ENCODE data around the gene HAT1.
"Not testable (repeated sequence)": the region's sequence is repeated elsewhere in the genome, so short reads cannot be mapped to it uniquely, and the experiment has no call there.

Gene HAT1

GRCh38 chr2:171979103-171979502 is 56.8 kb downstream of the HAT1 start:
- Histone ChIP-seq H3K27me3 (ENCODE audit: low read depth, low read length) (no peaks in the 10 kb centered on the region), H3K27ac (ENCODE audit: low read length) (no peak overlapping the region), H3K9me3 (ENCODE audit: control insufficient read depth in 1 of 2, low read length in 2 of 2) (no peaks in the 10 kb centered on the region), H3K36me3 (ENCODE audit: control insufficient read depth in 1 of 2, insufficient read depth in 2 of 2, low read length in 2 of 2) (peaks cover 14 to 35% of the 10 kb centered on the region in 2 donors), H3K4me1 (ENCODE audit: control insufficient read depth in 1 of 2, insufficient read depth in 2 of 2, low read length in 2 of 2) (no peaks in the 10 kb centered on the region), H3K4me3 (ENCODE audit: low read depth in 1 of 2, low read length in 2 of 2) (no peak overlapping the region)

- H3K9me3 ChIP-seq (ENCODE audit: control insufficient read depth in 1 of 2, low read length in 2 of 2); H3K4me1 ChIP-seq (ENCODE audit: control insufficient read depth in 1 of 2, insufficient read depth in 2 of 2, low read length in 2 of 2); H3K4me3 ChIP-seq (ENCODE audit: low read depth in 1 of 2, low read length in 2 of 2); H3K27ac ChIP-seq (ENCODE audit: low read length); H3K27me3 ChIP-seq (ENCODE audit: low read depth, low read length): not testable (repeated sequence)
- peaks cover 6 to 18% of the 10 kb centered on the region in 2 donors for H3K36me3 ChIP-seq (ENCODE audit: control insufficient read depth in 1 of 2, insufficient read depth in 2 of 2, low read length in 2 of 2)
Measured at GRCh38 chr2:171983924-171984323, 61.7 kb downstream of the HAT1 start.

GRCh38 chr2:171985076-171985475 is 62.8 kb downstream of the HAT1 start:
- Histone ChIP-seq H3K27ac (ENCODE audit: low read length) (no peak overlapping the region), H3K36me3 (ENCODE audit: control insufficient read depth in 1 of 2, insufficient read depth in 2 of 2, low read length in 2 of 2) (peaks cover 6 to 11% of the 10 kb centered on the region in 2 donors), H3K27me3 (ENCODE audit: low read depth, low read length) (no peaks in the 10 kb centered on the region), H3K9me3 (ENCODE audit: control insufficient read depth in 1 of 2, low read length in 2 of 2) (no peaks in the 10 kb centered on the region), H3K4me1 (ENCODE audit: control insufficient read depth in 1 of 2, insufficient read depth in 2 of 2, low read length in 2 of 2) (no peaks in the 10 kb centered on the region), H3K4me3 (ENCODE audit: low read depth in 1 of 2, low read length in 2 of 2) (no peak overlapping the region)

DNA sequence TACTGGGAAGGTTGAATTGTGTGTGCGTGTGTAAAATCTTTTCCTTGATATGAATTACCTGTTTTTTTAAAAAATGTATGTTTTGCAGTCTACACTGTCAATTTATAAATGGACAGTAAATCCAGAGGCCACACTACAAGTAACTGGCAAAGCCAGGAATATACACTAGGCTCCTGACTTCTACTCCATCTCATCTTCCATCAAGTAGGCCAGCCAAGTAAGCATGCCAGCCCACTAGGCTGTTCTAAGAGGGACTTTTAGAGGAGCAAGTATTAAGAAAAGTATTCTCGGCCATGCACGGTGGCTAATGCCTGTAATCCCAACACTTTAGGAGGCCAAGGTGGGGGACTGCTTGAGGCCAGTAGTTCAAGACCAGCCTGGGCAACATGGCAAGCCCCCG is 64.5 kb downstream of the HAT1 start:
- Histone ChIP-seq H3K9me3 (ENCODE audit: control insufficient read depth in 1 of 2, low read length in 2 of 2) (no peaks in the 10 kb centered on the region), H3K27me3 (ENCODE audit: low read depth, low read length) (no peaks in the 10 kb centered on the region), H3K27ac (ENCODE audit: low read length) (no peak overlapping the region), H3K36me3 (ENCODE audit: control insufficient read depth in 1 of 2, insufficient read depth in 2 of 2, low read length in 2 of 2) (peaks cover 6 to 11% of the 10 kb centered on the region in 2 donors), H3K4me3 (ENCODE audit: low read depth in 1 of 2, low read length in 2 of 2) (no peak overlapping the region), H3K4me1 (ENCODE audit: control insufficient read depth in 1 of 2, insufficient read depth in 2 of 2, low read length in 2 of 2) (no peaks in the 10 kb centered on the region)

GRCh38 chr2:171991027-171991426 is 68.8 kb downstream of the HAT1 start:
- H3K4me1 ChIP-seq (ENCODE audit: control insufficient read depth in 1 of 2, insufficient read depth in 2 of 2, low read length in 2 of 2): no peaks in the 10 kb centered on the region
- H3K36me3 ChIP-seq (ENCODE audit: control insufficient read depth in 1 of 2, insufficient read depth in 2 of 2, low read length in 2 of 2): no peaks in the 10 kb centered on the region
- no peaks in the 10 kb centered on the region for H3K27me3 ChIP-seq (ENCODE audit: low read depth, low read length)
- H3K27ac ChIP-seq (ENCODE audit: low read length): no peak overlapping the region
- no peaks in the 10 kb centered on the region for H3K9me3 ChIP-seq (ENCODE audit: control insufficient read depth in 1 of 2, low read length in 2 of 2)
- no peak overlapping the region for H3K4me3 ChIP-seq (ENCODE audit: low read depth in 1 of 2, low read length in 2 of 2)

DNA sequence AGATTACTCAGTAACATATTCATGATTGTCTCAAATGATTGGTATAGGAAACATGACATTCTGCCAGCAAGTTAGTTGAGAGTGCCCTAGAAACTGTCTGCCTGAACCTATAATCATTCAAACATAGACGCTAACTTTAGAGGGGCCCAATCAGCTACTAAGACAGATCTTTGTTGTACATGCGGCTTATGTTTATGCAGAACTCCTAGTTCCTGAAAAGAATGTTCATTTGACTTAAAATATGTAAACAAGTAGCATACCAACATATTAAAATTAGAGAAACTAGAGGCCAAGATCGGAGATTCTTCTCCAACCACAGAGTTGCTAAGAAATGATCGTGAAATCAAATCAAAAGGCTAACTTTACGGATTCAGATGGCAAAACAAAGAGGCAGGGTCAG is 73.3 kb downstream of the HAT1 start:
- no peak overlapping the region for H3K4me3 ChIP-seq (ENCODE audit: low read depth in 1 of 2, low read length in 2 of 2)
- H3K27ac ChIP-seq (ENCODE audit: low read length): no peak overlapping the region
- H3K4me1 ChIP-seq (ENCODE audit: control insufficient read depth in 1 of 2, insufficient read depth in 2 of 2, low read length in 2 of 2): peaks cover 4 to 11% of the 10 kb centered on the region in 2 donors
- no peaks in the 10 kb centered on the region for H3K9me3 ChIP-seq (ENCODE audit: control insufficient read depth in 1 of 2, low read length in 2 of 2)
- H3K27me3 ChIP-seq (ENCODE audit: low read depth, low read length): no peaks in the 10 kb centered on the region
- no peaks in the 10 kb centered on the region for H3K36me3 ChIP-seq (ENCODE audit: control insufficient read depth in 1 of 2, insufficient read depth in 2 of 2, low read length in 2 of 2)

- Histone ChIP-seq H3K27ac (ENCODE audit: low read length) (no peak overlapping the region), H3K4me3 (ENCODE audit: low read depth in 1 of 2, low read length in 2 of 2) (no peak overlapping the region), H3K36me3 (ENCODE audit: control insufficient read depth in 1 of 2, insufficient read depth in 2 of 2, low read length in 2 of 2) (no peaks in the 10 kb centered on the region)
Measured at GRCh38 chr2:171996021-171996420, 73.8 kb downstream of the HAT1 start.

GRCh38 chr2:171997031-171997430 is 74.8 kb downstream of the HAT1 start:
- not testable (repeated sequence) for H3K9me3 ChIP-seq (ENCODE audit: control insufficient read depth in 1 of 2, low read length in 2 of 2); H3K36me3 ChIP-seq (ENCODE audit: control insufficient read depth in 1 of 2, insufficient read depth in 2 of 2, low read length in 2 of 2); H3K4me3 ChIP-seq (ENCODE audit: low read depth in 1 of 2, low read length in 2 of 2); H3K27ac ChIP-seq (ENCODE audit: low read length); H3K27me3 ChIP-seq (ENCODE audit: low read depth, low read length)
- peaks cover 5 to 15% of the 10 kb centered on the region in 2 donors for H3K4me1 ChIP-seq (ENCODE audit: control insufficient read depth in 1 of 2, insufficient read depth in 2 of 2, low read length in 2 of 2)

More at GRCh38 chr2:171996021-171996420, 73.8 kb downstream of the HAT1 start:
- Histone ChIP-seq H3K9me3 (ENCODE audit: control insufficient read depth in 1 of 2, low read length in 2 of 2) (no peaks in the 10 kb centered on the region), H3K27me3 (ENCODE audit: low read depth, low read length) (no peaks in the 10 kb centered on the region), H3K4me1 (ENCODE audit: control insufficient read depth in 1 of 2, insufficient read depth in 2 of 2, low read length in 2 of 2) (peaks cover 5 to 15% of the 10 kb centered on the region in 2 donors)

DNA sequence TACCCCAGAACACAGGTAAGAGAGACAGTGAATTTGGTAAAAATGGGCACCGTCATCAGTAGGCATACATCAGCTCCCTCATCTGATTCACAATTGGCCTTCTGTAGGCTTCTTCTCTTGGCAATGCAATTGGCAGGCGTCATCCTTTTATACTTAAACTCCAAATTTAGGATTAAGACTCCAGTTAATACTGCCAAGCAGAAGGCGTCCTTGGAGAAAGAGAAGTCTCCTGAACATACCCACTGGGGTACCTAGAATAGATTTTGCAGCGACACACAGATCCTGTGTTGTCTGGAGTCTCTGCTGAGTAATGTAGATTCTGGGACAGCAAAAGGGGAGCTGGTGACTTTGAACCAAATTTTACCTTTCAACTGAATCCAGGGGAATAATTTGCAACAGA is 76.9 kb downstream of the HAT1 start:
- Histone ChIP-seq H3K4me3 (ENCODE audit: low read depth in 1 of 2, low read length in 2 of 2) (peak overlapping the region; percentile 75 to 98), H3K27ac (ENCODE audit: low read length) (no peak overlapping the region)

DNA sequence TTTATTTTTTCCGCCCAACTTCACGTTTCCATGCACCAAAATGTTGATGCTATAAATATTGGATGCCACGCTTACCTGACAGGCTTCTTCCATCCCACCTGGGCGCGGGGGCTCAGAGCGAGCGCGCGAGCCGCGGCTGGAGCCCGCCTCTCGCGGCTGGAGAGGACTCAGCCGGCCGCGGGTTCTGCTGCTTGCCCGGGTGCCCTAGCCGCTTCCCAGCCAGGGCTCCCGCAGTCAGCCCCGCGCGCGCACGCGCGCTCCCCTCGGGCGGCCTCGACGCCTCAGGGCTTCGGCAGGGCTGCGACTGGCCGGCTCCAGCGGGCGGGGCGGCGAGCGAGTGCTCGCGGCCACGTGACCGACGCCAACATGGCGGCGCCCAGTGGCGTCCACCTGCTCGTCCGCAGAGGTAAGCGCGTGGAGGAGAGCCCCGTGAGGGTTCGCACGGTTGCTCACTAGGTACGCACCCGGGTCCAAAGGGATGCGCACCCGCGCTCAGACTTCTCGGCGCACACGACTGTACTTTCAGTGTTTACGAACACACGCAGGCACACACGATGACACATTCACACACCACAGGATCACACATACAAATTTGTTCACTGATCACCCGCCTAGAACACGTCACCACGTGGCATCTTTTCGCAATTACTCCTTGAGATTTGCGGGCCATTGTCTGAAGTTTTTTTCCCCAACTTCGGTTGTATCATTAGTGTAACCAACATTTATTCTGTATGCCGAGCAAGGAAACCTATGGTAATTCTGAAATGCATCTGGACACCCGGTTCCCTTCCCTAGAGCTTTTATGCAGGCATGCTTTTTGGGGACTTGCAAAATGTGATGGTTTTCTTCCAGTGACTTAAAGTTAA is 77.6 kb downstream of the HAT1 start, which contains the start of gene METAP1D:
TSS of gene METAP1D (plus strand) at position 350 of the 866 bp plus-strand sequence. CDS start at position 367, 17 bp downstream.
- Histone ChIP-seq H3K27ac (ENCODE audit: low read length) (peak within 1 kb of the TSS; percentile 39), H3K27me3 (ENCODE audit: low read depth, low read length) (no peaks in the 10 kb centered on the region), H3K36me3 (ENCODE audit: control insufficient read depth in 1 of 2, insufficient read depth in 2 of 2, low read length in 2 of 2) (no peaks in the 10 kb centered on the region), H3K4me3 (ENCODE audit: low read depth in 1 of 2, low read length in 2 of 2) (peak within 1 kb of the TSS; percentile 75 to 98), H3K4me1 (ENCODE audit: control insufficient read depth in 1 of 2, insufficient read depth in 2 of 2, low read length in 2 of 2) (peaks cover 5 to 15% of the 10 kb centered on the region in 2 donors), H3K9me3 (ENCODE audit: control insufficient read depth in 1 of 2, low read length in 2 of 2) (no peaks in the 10 kb centered on the region)

More for the DNA sequence above, 76.9 kb downstream of the HAT1 start:
- no peaks in the 10 kb centered on the region for H3K9me3 ChIP-seq (ENCODE audit: control insufficient read depth in 1 of 2, low read length in 2 of 2)
- no peaks in the 10 kb centered on the region for H3K36me3 ChIP-seq (ENCODE audit: control insufficient read depth in 1 of 2, insufficient read depth in 2 of 2, low read length in 2 of 2)
- H3K27me3 ChIP-seq (ENCODE audit: low read depth, low read length): no peaks in the 10 kb centered on the region
- peaks cover 5 to 15% of the 10 kb centered on the region in 2 donors for H3K4me1 ChIP-seq (ENCODE audit: control insufficient read depth in 1 of 2, insufficient read depth in 2 of 2, low read length in 2 of 2)

DNA sequence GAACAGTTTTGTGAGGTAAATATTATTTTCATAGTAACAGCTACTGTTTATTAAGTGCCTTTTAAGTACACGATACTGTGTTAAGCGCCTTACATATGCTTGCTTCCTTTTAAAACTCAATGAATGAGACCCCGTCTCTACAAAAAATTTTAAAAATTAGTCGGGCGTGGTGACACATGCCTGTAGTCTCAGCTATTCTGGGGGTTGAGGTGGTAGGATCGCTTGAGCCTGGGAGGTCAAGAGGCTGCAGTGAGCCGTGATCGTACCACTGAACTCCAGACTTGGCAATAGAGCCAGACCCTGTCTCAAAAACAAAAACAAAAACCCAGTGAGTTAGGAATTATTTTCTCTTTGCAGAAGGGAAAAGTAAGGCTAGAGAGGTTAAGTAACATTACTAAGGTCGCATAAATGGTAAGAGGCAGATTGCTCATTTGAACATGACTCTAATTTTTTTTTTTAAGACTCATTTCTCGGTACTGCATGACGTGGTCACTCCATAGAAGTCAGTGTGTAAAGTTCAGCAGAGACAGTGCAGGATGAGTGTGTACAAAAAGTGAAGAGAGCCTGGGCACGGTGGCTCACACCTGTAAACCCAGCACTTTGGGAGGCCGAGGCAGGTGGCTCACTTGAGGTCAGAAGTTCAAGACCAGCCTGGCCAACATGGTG is 78.6 kb downstream of the HAT1 start:
- peak overlapping the region; percentile 75 to 98 for H3K4me3 ChIP-seq (ENCODE audit: low read depth in 1 of 2, low read length in 2 of 2)
- no peak overlapping the region for H3K27ac ChIP-seq (ENCODE audit: low read length)

More for the DNA sequence above, 78.6 kb downstream of the HAT1 start:
- no peaks in the 10 kb centered on the region for H3K27me3 ChIP-seq (ENCODE audit: low read depth, low read length)
- no peaks in the 10 kb centered on the region for H3K36me3 ChIP-seq (ENCODE audit: control insufficient read depth in 1 of 2, insufficient read depth in 2 of 2, low read length in 2 of 2)
- no peaks in the 10 kb centered on the region for H3K9me3 ChIP-seq (ENCODE audit: control insufficient read depth in 1 of 2, low read length in 2 of 2)
- H3K4me1 ChIP-seq (ENCODE audit: control insufficient read depth in 1 of 2, insufficient read depth in 2 of 2, low read length in 2 of 2): peaks cover 5 to 15% of the 10 kb centered on the region in 2 donors

Measured in muscle layer of duodenum (tissue), 2 donors.